HK-2 (cell line): Measurements from ENCODE around the gene IER2.
A peak's percentile ranks its signal among the peaks of the same experiment; 100 is the strongest.

ENCODE experiments used
- DNase-seq: peaks from one replicate; pipeline ENCODE4 v3.0.0-alpha.2; 2018; ENCODE audit not compliant: unreplicated experiment

The IER2 gene

GRCh38 chr19:13118424-13119193 is 31.6 kb upstream of the IER2 start:
- peak; percentile 74 for DNase-seq

- DNase-seq = no peak
Measured at GRCh38 chr19:13119627-13120026, 30.6 kb upstream of the IER2 start.

- DNase-seq = no peak
Measured at GRCh38 chr19:13120031-13120430, 30.2 kb upstream of the IER2 start.

- DNase-seq = no peak
Measured at GRCh38 chr19:13120817-13121216, 29.4 kb upstream of the IER2 start.

- no peak for DNase-seq
Measured at GRCh38 chr19:13121551-13122274, 28.5 kb upstream of the IER2 start.

GRCh38 chr19:13122275-13122878 is 27.8 kb upstream of the IER2 start:
- DNase-seq = no peak

GRCh38 chr19:13122980-13123957 is 26.9 kb upstream of the IER2 start:
- DNase-seq = no peak

GRCh38 chr19:13127051-13127450 is 23.2 kb upstream of the IER2 start:
- DNase-seq = no peak

- no peak for DNase-seq
Measured at GRCh38 chr19:13127811-13128575, 22.2 kb upstream of the IER2 start.

- no peak for DNase-seq
Measured at GRCh38 chr19:13128583-13128982, 21.6 kb upstream of the IER2 start.

- no peak for DNase-seq
Measured at GRCh38 chr19:13129384-13129783, 20.8 kb upstream of the IER2 start.

GRCh38 chr19:13130886-13131490 is 19.2 kb upstream of the IER2 start:
- no peak for DNase-seq

GRCh38 chr19:13132471-13133180 is 17.6 kb upstream of the IER2 start:
- DNase-seq = no peak

GRCh38 chr19:13133241-13133870 is 16.9 kb upstream of the IER2 start:
- DNase-seq = no peak

GRCh38 chr19:13134626-13135025 is 15.6 kb upstream of the IER2 start:
- no peak for DNase-seq

GRCh38 chr19:13135068-13136062 is 14.8 kb upstream of the IER2 start:
- DNase-seq = no peak

GRCh38 chr19:13137290-13137794 is 12.9 kb upstream of the IER2 start:
- DNase-seq = no peak
